Neuronal stem cell (in vitro differentiated cells): ENCODE results near the gene CHST15.

Experiments used
- DNase-seq: peaks from one replicate; pipeline ENCODE4 v3.0.0-alpha.2; 2013; ENCODE audit warnings: low spot score
- H2AFZ ChIP-seq: one replicate; pipeline ENCODE4 v1.6.1; 2013; ENCODE audit warnings: mild to moderate bottlenecking, low read length, inconsistent platforms
- H2AK5ac ChIP-seq: 2 replicates; pipeline ENCODE4 v1.6.1; 2013; ENCODE audit warnings: low read depth, mild to moderate bottlenecking, inconsistent platforms, low read length, moderate library complexity, mixed read lengths
- H2BK120ac ChIP-seq: 2 replicates; pipeline ENCODE4 v1.6.1; 2013; ENCODE audit warnings: low read depth, mild to moderate bottlenecking, inconsistent platforms, low read length, moderate library complexity, mixed read lengths
- H2BK12ac ChIP-seq: one replicate; pipeline ENCODE4 v1.6.1; 2013; ENCODE audit warnings: low read length, inconsistent platforms
- H2BK15ac ChIP-seq: 2 replicates; pipeline ENCODE4 v1.6.1; 2013; ENCODE audit warnings: mild to moderate bottlenecking, low read length, inconsistent platforms, mixed read lengths
- H2BK5ac ChIP-seq: one replicate; pipeline ENCODE4 v1.6.1; 2013; ENCODE audit warnings: inconsistent platforms, mild to moderate bottlenecking, low read length, moderate library complexity
- H3K14ac ChIP-seq: one replicate; pipeline ENCODE4 v1.6.1; 2013; ENCODE audit warnings: low read length, inconsistent platforms
- H3K18ac ChIP-seq: 2 replicates; pipeline ENCODE4 v1.6.1; 2013; ENCODE audit warnings: low read length, inconsistent platforms
- H3K23ac ChIP-seq: 2 replicates; pipeline ENCODE4 v1.6.1; 2013; ENCODE audit warnings: low read depth, mild to moderate bottlenecking, mixed read lengths, low read length, inconsistent platforms; ENCODE audit not compliant: poor library complexity
- H3K27ac ChIP-seq: replicated peaks from 3 replicates; pipeline ENCODE4 v1.5.1; 2013; ENCODE audit warnings: low read length, inconsistent platforms
- H3K27me3 ChIP-seq, 3 experiments: 2 replicates each; pipeline ENCODE4 v1.6.1; 2013; ENCODE audit warnings: low read length in 3 of 3, mild to moderate bottlenecking in 2 of 3, inconsistent platforms in 1 of 3, low read depth in 1 of 3, mixed read lengths in 1 of 3, moderate library complexity in 1 of 3; ENCODE audit not compliant: control insufficient read depth in 3 of 3, insufficient read depth in 3 of 3
- H3K36me3 ChIP-seq, 2 donors: replicated peaks in 1 of 2; 2 replicates each; pipeline ENCODE4 v1.6.1; 2013; ENCODE audit warnings: low read length in 2 of 2; ENCODE audit not compliant: control insufficient read depth in 2 of 2, insufficient read depth in 2 of 2
- H3K4ac ChIP-seq: 2 replicates; pipeline ENCODE4 v1.6.1; 2013; ENCODE audit warnings: inconsistent platforms, mild to moderate bottlenecking, low read length, moderate library complexity
- H3K4me1 ChIP-seq, 2 donors: 1 replicate in 1 of 2; 2 replicates in 1 of 2; pipeline ENCODE4 v1.6.1; 2013; ENCODE audit warnings: low read length in 2 of 2, low read depth in 1 of 2; ENCODE audit not compliant: control insufficient read depth in 2 of 2, insufficient read depth in 1 of 2
- H3K4me2 ChIP-seq: one replicate; pipeline ENCODE4 v1.6.1; 2013; ENCODE audit warnings: mild to moderate bottlenecking, low read length, inconsistent platforms; ENCODE audit not compliant: insufficient read depth, poor library complexity, severe bottlenecking
- H3K4me3 ChIP-seq, 2 donors: 2 replicates each; pipeline ENCODE4 v1.5.1; 2013; ENCODE audit warnings: low read length in 2 of 2, mild to moderate bottlenecking in 2 of 2, inconsistent platforms in 1 of 2, moderate library complexity in 1 of 2
- H3K79me1 ChIP-seq: one replicate; pipeline ENCODE4 v1.6.1; 2013; ENCODE audit warnings: low read depth, mild to moderate bottlenecking, inconsistent platforms, low read length, moderate library complexity
- H3K9ac ChIP-seq: one replicate; pipeline ENCODE4 v1.6.1; 2013; ENCODE audit warnings: mild to moderate bottlenecking, low read depth, low read length, inconsistent platforms; ENCODE audit not compliant: poor library complexity
- H3K9me3 ChIP-seq, 2 donors: replicated peaks in 1 of 2; 2 replicates each; pipeline versions ENCODE3 to v1.6.1; 2013; ENCODE audit warnings: low read length in 2 of 2, mild to moderate bottlenecking in 2 of 2, inconsistent platforms in 1 of 2, low read depth in 1 of 2, mixed read lengths in 1 of 2, moderate library complexity in 1 of 2; ENCODE audit not compliant: control insufficient read depth in 2 of 2, insufficient read depth in 1 of 2
- H4K8ac ChIP-seq: one replicate; pipeline ENCODE4 v1.6.1; 2013; ENCODE audit warnings: low read depth, mild to moderate bottlenecking, inconsistent platforms, low read length, moderate library complexity
- H4K91ac ChIP-seq: one replicate; pipeline ENCODE4 v1.6.1; 2013; ENCODE audit warnings: low read length, low read depth, mild to moderate bottlenecking, inconsistent platforms; ENCODE audit not compliant: poor library complexity
- WGBS, 2 donors: extraction: QIAGEN DNeasy Blood & Tissue Kit; methylation state at CpG; one replicate each; pipeline ENCODE4 v1.1.7; 2013; ENCODE audit warnings: missing lambda C conversion rate in 2 of 2, mixed read lengths in 1 of 2; ENCODE audit not compliant: insufficient read length in 2 of 2, insufficient replicate concordance in 1 of 2; ENCODE audit errors: extremely low coverage in 2 of 2; 5-methylcytosine and 5-hydroxymethylcytosine counted together

The CHST15 gene

DNA sequence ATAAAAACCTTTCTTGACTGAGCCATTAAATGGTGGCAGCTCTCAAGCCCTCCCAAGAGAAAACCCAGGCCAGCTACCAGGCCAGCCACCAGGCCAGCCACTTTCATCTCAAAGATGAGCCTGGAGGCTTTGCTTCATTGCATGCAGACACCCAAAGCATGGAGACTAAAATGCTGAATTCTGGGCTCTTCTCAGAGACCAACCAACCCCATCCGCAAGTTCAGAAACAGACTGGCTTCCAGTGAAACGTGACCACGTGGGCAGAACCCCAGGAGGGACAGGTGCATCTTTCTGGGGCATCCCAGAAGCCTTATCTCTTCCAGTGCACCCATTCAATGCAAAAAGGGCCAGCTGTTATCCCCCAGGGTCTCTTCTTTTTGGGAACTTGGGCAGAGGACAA, 20.9 kb downstream of the CHST15 start:
- H3K79me1 ChIP-seq: no peaks in the 10 kb centered on the region
- H2AK5ac ChIP-seq: no peak overlapping the region
- H2BK12ac ChIP-seq: no peak overlapping the region
- no peaks in the 10 kb centered on the region for H3K36me3 ChIP-seq
- H3K9ac ChIP-seq: no peak overlapping the region
- H3K27ac ChIP-seq: no peak overlapping the region
- no peak overlapping the region for H3K4me3 ChIP-seq
- no peak overlapping the region for H2BK5ac ChIP-seq
- H3K18ac ChIP-seq: peak overlapping the region; percentile 79
- DNase-seq: no peak
- no peak overlapping the region for H3K23ac ChIP-seq
- peaks cover 24 to 53% of the 10 kb centered on the region in 2 donors for H3K4me1 ChIP-seq
- no peak overlapping the region for H3K14ac ChIP-seq
- H4K8ac ChIP-seq: no peak overlapping the region
- no peak overlapping the region for H2BK15ac ChIP-seq
- H3K27me3 ChIP-seq: no peaks in the 10 kb centered on the region
- no peak overlapping the region for H3K4me2 ChIP-seq
- H3K4ac ChIP-seq: no peak overlapping the region
- H3K9me3 ChIP-seq: peaks cover 0 to 8% of the 10 kb centered on the region in 2 donors
- H2AFZ ChIP-seq: no peak overlapping the region
- H2BK120ac ChIP-seq: no peak overlapping the region
- H4K91ac ChIP-seq: no peak overlapping the region
- WGBS, 2 donors: no CpG with 5 or more reads among the region's 3 CpGs

DNA sequence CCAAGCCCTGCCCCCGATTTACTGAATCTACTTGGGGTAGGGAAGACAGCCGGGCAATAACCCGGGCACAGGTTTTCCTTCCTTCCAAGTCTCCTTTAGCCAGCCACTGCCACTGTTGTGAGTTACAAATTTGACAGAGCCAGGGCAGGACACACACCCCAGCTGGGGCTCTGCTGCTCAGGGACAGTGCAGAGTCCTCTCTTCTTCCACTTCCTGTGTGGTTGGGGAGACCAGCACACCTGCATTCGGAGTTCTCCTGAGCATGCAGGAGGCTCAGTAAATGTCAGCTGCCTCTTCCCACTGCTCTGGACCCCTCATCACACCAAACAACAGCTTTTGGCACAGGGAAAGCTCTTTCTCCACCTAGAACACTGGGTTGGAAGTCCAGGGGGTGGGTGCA, 21.3 kb downstream of the CHST15 start:
- DNase-seq: no peak
- Histone ChIP-seq H3K18ac (peak overlapping the region; percentile 22), H3K36me3 (no peaks in the 10 kb centered on the region), H3K4me1 (peaks cover 23 to 51% of the 10 kb centered on the region in 2 donors), H3K4ac (no peak overlapping the region), H3K9ac (no peak overlapping the region), H3K27ac (no peak overlapping the region), H3K27me3 (no peaks in the 10 kb centered on the region), H3K9me3 (peaks cover 0 to 8% of the 10 kb centered on the region in 2 donors), H3K79me1 (no peaks in the 10 kb centered on the region), H2BK15ac (no peak overlapping the region), H3K23ac (no peak overlapping the region), H3K14ac (no peak overlapping the region), H3K4me3 (no peak overlapping the region), H2BK5ac (no peak overlapping the region), H2BK120ac (no peak overlapping the region), H4K8ac (no peak overlapping the region), H2BK12ac (no peak overlapping the region), H2AFZ (no peak overlapping the region), H3K4me2 (no peak overlapping the region), H2AK5ac (no peak overlapping the region), H4K91ac (no peak overlapping the region)
- no CpG with 5 or more reads among the region's 4 CpGs for WGBS, 2 donors

DNA sequence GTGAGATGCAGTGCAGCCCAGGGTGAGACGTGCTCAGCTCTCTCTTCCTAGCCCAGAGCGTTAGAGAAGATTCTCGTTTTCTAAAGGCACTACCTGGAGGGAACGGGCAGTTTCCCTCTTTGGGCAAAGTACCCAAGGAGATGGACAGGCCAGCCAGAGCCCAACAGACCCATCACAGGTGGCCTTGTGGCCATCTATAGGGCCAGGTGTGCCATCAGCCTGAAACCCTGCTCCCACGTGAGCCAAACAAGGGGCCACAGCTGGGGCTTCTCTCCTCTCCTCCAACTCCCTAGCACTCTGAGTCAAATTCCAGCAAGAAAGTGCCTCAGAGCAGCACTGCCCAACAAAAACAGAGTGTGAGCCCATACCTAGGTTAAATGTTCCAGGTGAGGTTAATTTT, 22.3 kb downstream of the CHST15 start:
- no peak overlapping the region for H4K8ac ChIP-seq
- H3K14ac ChIP-seq: no peak overlapping the region

DNA sequence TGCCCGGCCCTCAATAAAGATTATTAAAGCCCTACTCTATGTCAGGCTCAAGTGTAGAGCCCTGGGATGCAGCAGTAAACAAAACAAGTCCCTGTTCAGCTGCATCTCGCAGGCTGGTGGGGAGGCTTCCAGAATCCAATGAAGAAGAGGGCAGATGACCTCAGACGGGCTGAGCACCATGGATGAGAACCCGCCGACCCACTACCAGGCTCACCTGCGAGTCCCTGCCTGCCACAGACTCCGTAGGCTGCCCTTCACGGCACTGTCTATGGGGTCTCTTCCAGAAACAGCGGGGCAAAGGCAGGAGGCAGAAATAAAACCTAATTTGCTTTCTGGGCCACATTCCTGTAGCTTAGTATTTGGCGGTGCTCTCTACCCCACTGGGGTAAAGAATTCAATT, 22.7 kb downstream of the CHST15 start:
- no peak overlapping the region for H2AFZ ChIP-seq
- no peak for DNase-seq
- H4K91ac ChIP-seq: no peak overlapping the region
- H2AK5ac ChIP-seq: no peak overlapping the region
- no peaks in the 10 kb centered on the region for H3K79me1 ChIP-seq
- no peak overlapping the region for H3K4me2 ChIP-seq
- H3K4me1 ChIP-seq: peaks cover 23 to 50% of the 10 kb centered on the region in 2 donors
- no peaks in the 10 kb centered on the region for H3K36me3 ChIP-seq
- no peak overlapping the region for H2BK120ac ChIP-seq
- H3K9me3 ChIP-seq: peaks cover 0 to 8% of the 10 kb centered on the region in 2 donors
- no peak overlapping the region for H2BK15ac ChIP-seq
- no CpG with 5 or more reads among the region's 10 CpGs for WGBS, 2 donors
- H2BK12ac ChIP-seq: no peak overlapping the region
- H3K4me3 ChIP-seq: no peak overlapping the region
- no peak overlapping the region for H4K8ac ChIP-seq
- no peak overlapping the region for H3K9ac ChIP-seq
- H3K27me3 ChIP-seq: no peaks in the 10 kb centered on the region
- no peak overlapping the region for H3K27ac ChIP-seq
- no peak overlapping the region for H2BK5ac ChIP-seq
- no peak overlapping the region for H3K14ac ChIP-seq
- no peak overlapping the region for H3K23ac ChIP-seq
- H3K18ac ChIP-seq: no peak overlapping the region
- H3K4ac ChIP-seq: no peak overlapping the region

More for the DNA sequence above, 22.3 kb downstream of the CHST15 start:
- Histone ChIP-seq H2BK5ac (no peak overlapping the region), H3K9me3 (peaks cover 0 to 8% of the 10 kb centered on the region in 2 donors), H3K27me3 (no peaks in the 10 kb centered on the region), H3K23ac (no peak overlapping the region), H3K27ac (no peak overlapping the region), H2AK5ac (no peak overlapping the region), H3K4me1 (peaks cover 26 to 52% of the 10 kb centered on the region in 2 donors), H3K4me2 (no peak overlapping the region), H3K9ac (no peak overlapping the region), H3K4me3 (no peak overlapping the region), H3K18ac (no peak overlapping the region), H2BK120ac (no peak overlapping the region), H3K4ac (no peak overlapping the region), H3K36me3 (no peaks in the 10 kb centered on the region), H2AFZ (no peak overlapping the region), H4K91ac (no peak overlapping the region), H2BK15ac (no peak overlapping the region), H2BK12ac (no peak overlapping the region), H3K79me1 (no peaks in the 10 kb centered on the region)
- DNase-seq: no peak
- no CpG with 5 or more reads among the region's 5 CpGs for WGBS, 2 donors
